ENCODE measurements around the gene C1QTNF8. TPM values are rescaled to one million over a fixed set of nuclear protein-coding genes. Genes with fewer than 3 reads are reported as not detected.

C1QTNF8 gene
- total and polyA plus RNA-seq, 2 of the 13 experiments (the other 11 are each of a cell fraction or from before 2014, with no cell fraction given), result 0.09 TPM; not detected in 1

DNA sequence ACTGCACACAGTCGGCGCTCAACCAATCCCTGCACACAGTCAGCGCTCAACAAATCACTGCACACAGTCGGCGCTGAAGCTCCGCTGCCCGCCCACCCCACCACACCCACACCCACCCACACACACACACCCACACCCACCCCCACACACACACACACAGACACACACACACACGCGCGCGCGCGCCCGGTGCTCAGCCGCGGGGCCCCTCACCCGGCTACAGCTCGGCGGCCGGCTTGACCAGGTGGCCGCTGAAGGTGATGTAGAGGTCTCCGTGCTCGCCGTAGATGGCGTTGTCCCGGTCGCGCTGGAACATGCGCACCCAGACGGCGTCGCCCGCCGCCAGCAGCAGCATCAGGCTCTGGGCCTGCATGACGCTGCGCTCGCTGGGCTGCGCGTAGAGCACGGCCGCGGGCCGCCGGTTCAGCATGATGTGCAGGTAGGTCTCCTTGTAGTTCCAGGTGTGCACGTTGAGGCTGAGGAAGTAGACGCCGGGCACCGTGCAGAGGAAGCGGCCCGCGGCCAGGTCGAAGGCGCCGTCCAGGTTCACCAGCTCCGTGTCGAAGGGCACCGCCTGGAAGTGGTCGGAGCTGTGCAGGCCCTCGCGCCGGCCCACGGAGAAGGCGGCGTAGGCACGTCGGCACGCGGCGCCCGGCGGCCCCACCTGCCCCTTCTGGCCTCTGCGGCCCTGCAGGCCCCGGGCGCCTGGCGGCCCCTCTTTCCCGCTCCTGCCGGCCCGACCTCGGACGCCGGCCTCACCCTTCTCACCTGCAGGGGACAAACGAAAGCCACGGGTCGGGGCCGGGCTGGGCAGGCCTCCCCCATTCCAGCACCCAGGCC is 2.5 kb downstream of the C1QTNF8 start (continued):
- no peak for TF ChIP-seq NPAS2 (CRISPR knock-in tag; IDR thresholded peaks at IDR 0.05; ENCODE audit: borderline replicate concordance)
- TF ChIP-seq THAP9 (CRISPR knock-in tag; IDR thresholded peaks at IDR 0.05; ENCODE audit: borderline replicate concordance), result no peak
- peak; percentile 73; the same call in 1 of the 2 replicates for TF ChIP-seq ZNF800 (CRISPR knock-in tag; IDR thresholded peaks at IDR 0.05)
- 0 out of 2 replicates have a peak, but pooled peaks have one; percentile 42 for TF ChIP-seq IRF9 (CRISPR knock-in tag; IDR thresholded peaks at IDR 0.05; ENCODE audit: borderline replicate concordance)
- no peak for TF ChIP-seq IRF2 (CRISPR knock-in tag; IDR thresholded peaks at IDR 0.05)
- no peak for TF ChIP-seq ATF7 (IDR thresholded peaks at IDR 0.05)
- TF ChIP-seq ATF7 (CRISPR knock-in tag; IDR thresholded peaks at IDR 0.05), result 0 out of 2 replicates have a peak, but pooled peaks have one; percentile 17
- TF ChIP-seq, protein P1, sequence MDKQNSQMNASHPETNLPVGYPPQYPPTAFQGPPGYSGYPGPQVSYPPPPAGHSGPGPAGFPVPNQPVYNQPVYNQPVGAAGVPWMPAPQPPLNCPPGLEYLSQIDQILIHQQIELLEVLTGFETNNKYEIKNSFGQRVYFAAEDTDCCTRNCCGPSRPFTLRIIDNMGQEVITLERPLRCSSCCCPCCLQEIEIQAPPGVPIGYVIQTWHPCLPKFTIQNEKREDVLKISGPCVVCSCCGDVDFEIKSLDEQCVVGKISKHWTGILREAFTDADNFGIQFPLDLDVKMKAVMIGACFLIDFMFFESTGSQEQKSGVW (CRISPR knock-in tag; IDR thresholded peaks at IDR 0.05; ENCODE audit: borderline replicate concordance), result no peak
- TF ChIP-seq, protein P2, sequence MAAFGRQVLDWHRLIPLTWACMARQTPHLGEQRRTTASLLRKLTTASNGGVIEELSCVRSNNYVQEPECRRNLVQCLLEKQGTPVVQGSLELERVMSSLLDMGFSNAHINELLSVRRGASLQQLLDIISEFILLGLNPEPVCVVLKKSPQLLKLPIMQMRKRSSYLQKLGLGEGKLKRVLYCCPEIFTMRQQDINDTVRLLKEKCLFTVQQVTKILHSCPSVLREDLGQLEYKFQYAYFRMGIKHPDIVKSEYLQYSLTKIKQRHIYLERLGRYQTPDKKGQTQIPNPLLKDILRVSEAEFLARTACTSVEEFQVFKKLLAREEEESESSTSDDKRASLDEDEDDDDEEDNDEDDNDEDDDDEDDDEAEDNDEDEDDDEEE (CRISPR knock-in tag; IDR thresholded peaks at IDR 0.05), result 0 out of 2 replicates have a peak, but pooled peaks have one; percentile 47
- TF ChIP-seq ELF4 (CRISPR knock-in tag; IDR thresholded peaks at IDR 0.05; ENCODE audit: borderline replicate concordance), result no peak
- peak; percentile 63; the same call in 1 of the 2 replicates for TF ChIP-seq ZSCAN31 (CRISPR knock-in tag; IDR thresholded peaks at IDR 0.05; ENCODE audit: low read depth)
- no peak for TF ChIP-seq ZNF280B (CRISPR knock-in tag; IDR thresholded peaks at IDR 0.05; ENCODE audit: borderline replicate concordance)
